ENCODE data around the gene LRRC39. TPM values are rescaled to one million over a fixed set of nuclear protein-coding genes. Genes with fewer than 3 reads are reported as not detected.

The LRRC39 gene
- total RNA-seq, 6 experiments from 2014 or later = 0.10 to 0.39 (median 0.26) TPM; not detected in 2

DNA sequence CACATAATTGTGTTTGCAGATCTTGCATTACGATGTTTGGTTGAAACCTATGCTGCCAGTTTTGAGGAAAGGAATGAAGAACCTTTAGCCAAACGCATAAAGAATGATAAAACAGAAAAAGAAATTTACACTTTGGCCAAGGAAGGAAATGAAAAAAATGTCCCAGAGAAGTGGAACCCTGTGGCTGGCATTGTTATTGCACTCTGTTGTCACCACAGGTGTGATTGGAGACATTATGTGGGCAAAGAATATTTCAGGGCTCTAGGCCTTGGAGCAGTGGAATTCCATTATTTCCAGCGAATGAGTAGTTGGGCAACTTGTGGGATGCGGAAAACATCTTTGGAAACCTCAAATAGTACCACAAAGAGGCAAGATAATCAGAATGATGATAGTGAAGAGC lies 30.2 kb downstream of the LRRC39 start:
- WGBS (ENCODE audit: insufficient coverage, low coverage, low lambda C conversion rate, missing lambda C conversion rate) = 92% methylated on average over 4 of the region's 4 CpGs
- no peaks in the 10 kb centered on the region for H3K4me1 ChIP-seq
- peaks cover 0 to 64% (median 22%) of the 10 kb centered on the region in 4 donors for H3K36me3 ChIP-seq
- H3K27me3 ChIP-seq = no peaks in the 10 kb centered on the region
- TF ChIP-seq POLR2A (IDR thresholded peaks at IDR 0.05) = no peak
- TF ChIP-seq CTCF (IDR thresholded peaks at IDR 0.05) = no peak
- H3K4me3 ChIP-seq = no peak overlapping the region
- DNase-seq (no peak), ATAC-seq (no peak)
- no peaks in the 10 kb centered on the region for H3K9me3 ChIP-seq
- intact Hi-C loops (cut with DNase I) = no loop called here
- H3K27ac ChIP-seq = no peak overlapping the region

GRCh38 chr1:100146958-100147357 lies 31.1 kb downstream of the LRRC39 start:
- intact Hi-C loops (cut with DNase I) = no loop called here
- 100% methylated on average over 1 of the region's 1 CpG for WGBS (ENCODE audit: insufficient coverage, low coverage, low lambda C conversion rate, missing lambda C conversion rate)
- H3K4me1 ChIP-seq = no peaks in the 10 kb centered on the region
- no peaks in the 10 kb centered on the region for H3K27me3 ChIP-seq
- ATAC-seq (no peak), DNase-seq (no peak)
- peaks cover 0 to 65% (median 24%) of the 10 kb centered on the region in 4 donors for H3K36me3 ChIP-seq
- TF ChIP-seq CTCF (IDR thresholded peaks at IDR 0.05) (no peak), POLR2A (IDR thresholded peaks at IDR 0.05) (no peak)
- H3K27ac ChIP-seq = no peak overlapping the region
- H3K9me3 ChIP-seq = no peaks in the 10 kb centered on the region
- H3K4me3 ChIP-seq = no peak overlapping the region

- Histone ChIP-seq H3K4me3 (no peak overlapping the region), H3K9me3 (no peaks in the 10 kb centered on the region), H3K4me1 (no peaks in the 10 kb centered on the region), H3K27me3 (no peaks in the 10 kb centered on the region), H3K36me3 (peaks cover 0 to 83% (median 36%) of the 10 kb centered on the region in 4 donors), H3K27ac (no peak overlapping the region)
- intact Hi-C loops (cut with DNase I) = no loop called here
- WGBS (ENCODE audit: insufficient coverage, low coverage, low lambda C conversion rate, missing lambda C conversion rate) = 96% methylated on average over 3 of the region's 3 CpGs
- no peak for TF ChIP-seq CTCF (IDR thresholded peaks at IDR 0.05)
- no peak for TF ChIP-seq POLR2A (IDR thresholded peaks at IDR 0.05)
- DNase-seq (no peak), ATAC-seq (no peak)
These were observed 32.9 kb downstream of the LRRC39 start for GRCh38 chr1:100145116-100145515.

- H3K4me1 ChIP-seq = no peaks in the 10 kb centered on the region
- H3K4me3 ChIP-seq = no peak overlapping the region
- ATAC-seq (no peak), DNase-seq (no peak)
- TF ChIP-seq POLR2A (IDR thresholded peaks at IDR 0.05) = no peak
- no peak for TF ChIP-seq CTCF (IDR thresholded peaks at IDR 0.05)
- no peak overlapping the region for H3K27ac ChIP-seq
- H3K9me3 ChIP-seq = no peaks in the 10 kb centered on the region
- peaks cover 0 to 86% (median 49%) of the 10 kb centered on the region in 4 donors for H3K36me3 ChIP-seq
- H3K27me3 ChIP-seq = no peaks in the 10 kb centered on the region
- 86% methylated on average over 2 of the region's 3 CpGs for WGBS (ENCODE audit: insufficient coverage, low coverage, low lambda C conversion rate, missing lambda C conversion rate)
- intact Hi-C loops (cut with DNase I) = no loop called here
These were observed 35.7 kb downstream of the LRRC39 start for GRCh38 chr1:100142343-100142742.

DNA sequence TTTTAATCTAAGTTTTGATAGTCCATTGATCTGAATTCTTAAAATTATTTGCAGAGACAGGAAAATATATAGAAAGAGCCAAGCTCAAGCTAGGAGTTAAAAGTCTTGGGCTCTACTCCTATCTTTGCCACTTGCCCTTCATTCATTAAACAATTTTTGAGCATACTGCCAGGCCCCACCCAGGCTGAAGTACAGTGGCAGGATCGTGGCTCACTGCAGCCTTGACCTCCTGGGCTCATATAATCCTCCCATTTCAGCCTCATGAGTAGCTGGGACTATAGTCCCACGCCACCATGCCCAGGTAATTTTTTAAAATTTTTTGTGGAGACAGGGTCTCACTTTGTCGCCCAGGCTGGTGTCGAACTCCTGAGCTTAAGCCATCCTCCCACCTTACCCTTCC lies 36.9 kb downstream of the LRRC39 start:
- no peak for ATAC-seq
- intact Hi-C loops (cut with DNase I) = no loop called here
- no peak for TF ChIP-seq CTCF (IDR thresholded peaks at IDR 0.05)
- no peak for TF ChIP-seq POLR2A (IDR thresholded peaks at IDR 0.05)
- peaks cover 0 to 81% (median 45%) of the 10 kb centered on the region in 4 donors for H3K36me3 ChIP-seq
- no peaks in the 10 kb centered on the region for H3K27me3 ChIP-seq
- no peak overlapping the region for H3K4me3 ChIP-seq
- H3K27ac ChIP-seq = no peak overlapping the region
- DNase-seq = no peak
- H3K9me3 ChIP-seq = no peaks in the 10 kb centered on the region
- 77% methylated on average over 4 of the region's 4 CpGs for WGBS (ENCODE audit: insufficient coverage, low coverage, low lambda C conversion rate, missing lambda C conversion rate)
- H3K4me1 ChIP-seq = no peaks in the 10 kb centered on the region
